Vagina (tissue), 2 donors: ENCODE data around the gene TNFSF13.

Experiments
- POLR2A ChIP-seq, 2 donors: fragments of 450-650 bp; IDR thresholded peaks; one replicate each; pipeline ENCODE4 v1.6.1; 2017; ENCODE audit warnings: antibody characterized with exemption in 2 of 2, mild to moderate bottlenecking in 2 of 2, moderate library complexity in 2 of 2
- POLR2AphosphoS5 ChIP-seq, 2 donors: sonication (generic); formaldehyde crosslinking; IDR thresholded peaks; one replicate each; pipeline ENCODE4 v1.9.0; 2017; ENCODE audit warnings: antibody characterized with exemption in 2 of 2, mild to moderate bottlenecking in 2 of 2, low read depth in 1 of 2; ENCODE audit not compliant: insufficient read depth in 1 of 2
- TF ChIP-seq, protein P1 (sequence below), 3 experiments: fragments of 450-650 bp in 2 of 3; fragments of 200-600 bp in 1 of 3; sonication (generic) in 1 of 3; IDR thresholded peaks; one replicate each; pipeline ENCODE4 v1.5.1; 2017 to 2019; ENCODE audit warnings: antibody characterized with exemption in 3 of 3, mild to moderate bottlenecking in 2 of 3, moderate library complexity in 2 of 3

DNA sequence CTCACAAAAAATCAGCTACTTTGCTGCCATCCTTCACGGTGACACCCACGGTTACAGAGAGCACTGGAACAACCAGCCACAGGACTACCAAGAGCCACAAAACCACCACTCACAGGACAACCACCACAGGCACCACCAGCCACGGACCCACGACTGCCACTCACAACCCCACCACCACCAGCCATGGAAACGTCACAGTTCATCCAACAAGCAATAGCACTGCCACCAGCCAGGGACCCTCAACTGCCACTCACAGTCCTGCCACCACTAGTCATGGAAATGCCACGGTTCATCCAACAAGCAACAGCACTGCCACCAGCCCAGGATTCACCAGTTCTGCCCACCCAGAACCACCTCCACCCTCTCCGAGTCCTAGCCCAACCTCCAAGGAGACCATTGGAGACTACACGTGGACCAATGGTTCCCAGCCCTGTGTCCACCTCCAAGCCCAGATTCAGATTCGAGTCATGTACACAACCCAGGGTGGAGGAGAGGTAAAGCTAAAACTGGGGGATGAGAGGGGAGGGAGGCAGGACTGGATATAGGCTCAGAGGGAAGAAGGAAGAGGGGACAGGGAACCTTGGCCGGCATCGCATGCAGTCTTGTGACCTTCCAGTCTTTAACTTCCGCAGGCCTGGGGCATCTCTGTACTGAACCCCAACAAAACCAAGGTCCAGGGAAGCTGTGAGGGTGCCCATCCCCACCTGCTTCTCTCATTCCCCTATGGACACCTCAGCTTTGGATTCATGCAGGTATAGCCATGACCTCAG lies 21.5 kb downstream of the TNFSF13 start:
- TF ChIP-seq, protein P1, sequence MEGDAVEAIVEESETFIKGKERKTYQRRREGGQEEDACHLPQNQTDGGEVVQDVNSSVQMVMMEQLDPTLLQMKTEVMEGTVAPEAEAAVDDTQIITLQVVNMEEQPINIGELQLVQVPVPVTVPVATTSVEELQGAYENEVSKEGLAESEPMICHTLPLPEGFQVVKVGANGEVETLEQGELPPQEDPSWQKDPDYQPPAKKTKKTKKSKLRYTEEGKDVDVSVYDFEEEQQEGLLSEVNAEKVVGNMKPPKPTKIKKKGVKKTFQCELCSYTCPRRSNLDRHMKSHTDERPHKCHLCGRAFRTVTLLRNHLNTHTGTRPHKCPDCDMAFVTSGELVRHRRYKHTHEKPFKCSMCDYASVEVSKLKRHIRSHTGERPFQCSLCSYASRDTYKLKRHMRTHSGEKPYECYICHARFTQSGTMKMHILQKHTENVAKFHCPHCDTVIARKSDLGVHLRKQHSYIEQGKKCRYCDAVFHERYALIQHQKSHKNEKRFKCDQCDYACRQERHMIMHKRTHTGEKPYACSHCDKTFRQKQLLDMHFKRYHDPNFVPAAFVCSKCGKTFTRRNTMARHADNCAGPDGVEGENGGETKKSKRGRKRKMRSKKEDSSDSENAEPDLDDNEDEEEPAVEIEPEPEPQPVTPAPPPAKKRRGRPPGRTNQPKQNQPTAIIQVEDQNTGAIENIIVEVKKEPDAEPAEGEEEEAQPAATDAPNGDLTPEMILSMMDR (IDR thresholded peaks at IDR 0.05), result no peak
- TF ChIP-seq POLR2A (IDR thresholded peaks at IDR 0.05), result no peak
- no peak for TF ChIP-seq POLR2AphosphoS5 (IDR thresholded peaks at IDR 0.05; ENCODE audit: insufficient read depth in 1 of 2, low read depth in 1 of 2)
